NCI-H1930 (cell line): Measurements from ENCODE around the gene CFL2.
"Not testable (repeated sequence)": the region's sequence is repeated elsewhere in the genome, so short reads cannot be mapped to it uniquely, and the experiment has no call there.

Experiments used
- DNase-seq, 2 experiments: peaks; one replicate each; lab custom pipeline; 2025; lab: John Stamatoyannopoulos, UW

The CFL2 gene

GRCh38 chr14:34711796-34712712 lies 2.3 kb downstream of the CFL2 start:
- no peak for DNase-seq

DNA sequence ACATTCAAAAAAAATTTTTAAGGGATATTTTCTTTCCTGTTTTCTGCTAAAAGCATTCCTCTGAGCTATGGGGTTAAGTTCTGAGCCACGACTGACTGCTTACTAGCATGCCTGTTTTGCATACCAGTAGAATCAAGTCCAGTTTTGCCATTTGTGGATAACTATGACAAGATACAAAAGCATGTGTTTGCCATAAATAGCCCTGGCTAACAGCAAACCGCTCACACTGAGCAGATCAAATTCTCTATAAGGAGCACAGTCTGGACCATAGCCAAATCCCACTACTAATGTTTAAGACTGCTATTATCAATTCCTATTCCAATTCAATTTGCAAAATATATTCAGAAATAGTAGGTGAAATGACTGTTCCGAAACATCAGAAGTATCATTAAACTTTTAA lies 3.2 kb downstream of the CFL2 start:
- no peak for DNase-seq

DNA sequence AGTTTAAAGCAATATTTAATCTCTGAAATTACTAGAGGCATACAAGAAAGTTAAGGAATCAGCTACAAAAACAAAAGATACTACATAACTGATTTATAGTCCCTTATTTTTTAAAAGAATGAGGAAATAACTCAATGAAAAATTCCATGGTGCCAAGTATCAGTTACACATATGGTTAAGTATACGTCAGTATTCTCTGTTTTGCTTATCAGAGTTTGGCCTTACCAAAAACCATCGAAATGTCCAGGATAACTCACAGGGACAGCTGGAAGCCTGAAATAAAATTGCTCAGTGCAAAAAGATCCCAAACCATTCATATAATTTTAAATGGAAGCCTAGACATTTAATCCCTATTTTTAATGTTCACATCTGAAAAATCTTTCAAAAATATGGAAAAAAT lies 3.6 kb downstream of the CFL2 start:
- DNase-seq: no peak

GRCh38 chr14:34710006-34710405 lies 4.4 kb downstream of the CFL2 start:
- DNase-seq: no peak

DNA sequence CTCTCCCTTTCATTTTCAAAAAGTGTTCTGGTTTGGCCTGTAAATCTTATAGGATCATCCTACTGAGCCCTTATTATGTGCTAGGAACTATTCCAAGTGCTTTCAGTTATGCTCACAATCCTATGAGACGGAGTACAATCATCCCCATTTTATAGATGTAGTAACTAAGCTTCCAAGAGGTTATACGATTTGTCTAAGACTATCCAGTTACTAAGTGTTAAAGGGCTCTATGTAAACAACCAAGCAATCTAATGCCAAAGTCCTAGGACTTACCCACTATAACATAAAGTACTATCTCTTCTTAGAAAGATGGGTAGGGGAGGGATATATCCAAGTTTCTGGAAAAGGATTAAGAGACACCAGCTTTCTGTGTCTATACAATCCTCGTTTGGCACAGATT lies 6.7 kb downstream of the CFL2 start:
- DNase-seq: no peak

- DNase-seq: no peak
Measured at GRCh38 chr14:34701808-34702207, 12.6 kb downstream of the CFL2 start.

- peak in 1 of 2 experiments; percentile 54 for DNase-seq
Measured at GRCh38 chr14:34700622-34701130, 13.7 kb downstream of the CFL2 start.

DNA sequence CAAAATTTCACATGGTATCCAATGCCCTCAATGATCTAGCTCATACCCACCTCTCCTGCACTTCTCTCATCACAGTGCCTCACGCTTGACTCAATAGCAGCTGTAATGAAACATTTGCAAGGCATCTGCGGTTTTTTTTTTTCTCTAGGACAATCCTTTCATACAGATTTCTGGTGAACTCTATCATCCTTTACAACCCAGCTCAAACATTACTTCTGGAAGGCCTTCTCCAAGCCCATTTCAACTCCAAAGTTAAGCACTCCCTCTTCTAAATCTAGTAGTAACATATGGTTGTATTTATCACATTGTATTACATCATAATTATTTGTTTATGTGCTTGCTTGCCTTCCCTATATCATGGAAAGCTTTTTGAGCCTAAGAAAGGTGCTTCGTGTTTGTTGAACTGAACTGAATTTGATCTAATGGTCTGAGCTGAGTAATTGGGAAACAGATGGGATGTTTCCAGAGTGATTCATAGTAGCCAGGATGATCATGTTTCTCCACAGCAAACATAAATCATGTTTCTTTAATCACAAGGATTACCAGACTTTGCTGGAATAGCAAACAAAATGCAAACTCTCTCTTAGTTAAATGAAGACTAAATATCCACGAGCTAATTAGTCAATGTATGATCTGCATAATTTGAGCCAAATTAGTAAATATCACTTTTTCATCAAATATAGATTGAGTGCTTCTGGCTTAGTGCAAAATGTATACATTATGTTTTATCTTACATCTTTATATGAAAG lies 14.3 kb downstream of the CFL2 start:
- DNase-seq: peak; percentile 36 to 71

DNA sequence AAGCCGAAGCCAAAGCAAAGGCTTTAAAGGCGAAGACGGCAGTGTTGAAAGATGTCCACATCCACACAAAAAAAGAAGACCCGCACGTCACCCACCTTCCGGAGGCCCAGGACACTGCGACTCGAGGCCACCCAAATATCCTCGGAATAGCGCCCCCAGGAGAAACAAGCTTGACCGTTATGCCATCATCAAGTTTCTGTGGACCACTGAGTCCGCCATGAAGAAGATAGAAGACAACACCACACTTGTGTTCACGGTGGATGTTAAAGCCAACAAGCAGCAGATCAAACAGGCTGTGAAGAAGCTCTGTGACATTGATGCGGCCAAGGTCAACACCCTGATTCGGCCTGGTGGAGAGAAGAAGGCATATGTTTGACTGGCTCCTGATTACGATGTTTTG lies 20.2 kb downstream of the CFL2 start:
- DNase-seq: not testable (repeated sequence)

DNA sequence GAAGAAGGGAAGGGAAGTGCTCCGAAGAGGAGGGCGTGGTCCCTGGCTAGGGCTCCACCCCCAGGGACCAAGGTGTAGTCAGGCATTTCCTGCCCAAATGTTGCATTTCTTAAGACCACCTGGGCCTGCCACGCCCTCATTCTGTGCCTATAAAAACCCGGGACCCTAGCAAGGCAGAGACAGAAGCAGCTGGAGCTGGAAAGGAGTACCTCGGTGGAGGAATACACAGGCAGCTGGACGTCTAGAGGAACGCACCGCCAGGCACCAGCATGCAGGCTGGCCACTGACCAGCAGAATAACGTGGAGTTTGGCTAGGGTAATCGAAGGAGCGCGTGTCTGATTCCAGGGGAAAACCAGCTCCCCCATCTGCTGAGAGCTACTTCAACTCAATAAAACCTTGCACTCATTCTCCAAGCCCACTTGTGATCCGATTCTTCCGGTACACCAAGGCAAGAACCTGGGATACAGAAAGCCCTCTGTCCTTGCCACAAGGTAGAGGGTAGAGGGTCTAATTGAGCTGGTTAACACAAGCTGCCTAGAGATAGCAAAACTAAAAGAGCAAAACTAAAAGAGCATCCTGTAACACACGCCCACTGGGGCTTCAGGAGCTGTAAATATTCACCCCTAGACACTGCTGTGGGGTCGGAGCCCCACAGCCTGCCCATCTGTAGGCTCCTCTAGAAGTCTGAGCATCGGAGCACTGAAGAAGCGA lies 21.0 kb downstream of the CFL2 start:
- peak in 1 of 2 experiments; percentile 5 for DNase-seq

GRCh38 chr14:34692898-34693227 lies 21.5 kb downstream of the CFL2 start:
- DNase-seq: no peak

- DNase-seq: no peak
Measured at GRCh38 chr14:34692348-34692747, 22.0 kb downstream of the CFL2 start.

GRCh38 chr14:34691206-34691605 lies 23.2 kb downstream of the CFL2 start:
- no peak for DNase-seq

GRCh38 chr14:34688470-34689206 lies 25.8 kb downstream of the CFL2 start:
- no peak for DNase-seq

DNA sequence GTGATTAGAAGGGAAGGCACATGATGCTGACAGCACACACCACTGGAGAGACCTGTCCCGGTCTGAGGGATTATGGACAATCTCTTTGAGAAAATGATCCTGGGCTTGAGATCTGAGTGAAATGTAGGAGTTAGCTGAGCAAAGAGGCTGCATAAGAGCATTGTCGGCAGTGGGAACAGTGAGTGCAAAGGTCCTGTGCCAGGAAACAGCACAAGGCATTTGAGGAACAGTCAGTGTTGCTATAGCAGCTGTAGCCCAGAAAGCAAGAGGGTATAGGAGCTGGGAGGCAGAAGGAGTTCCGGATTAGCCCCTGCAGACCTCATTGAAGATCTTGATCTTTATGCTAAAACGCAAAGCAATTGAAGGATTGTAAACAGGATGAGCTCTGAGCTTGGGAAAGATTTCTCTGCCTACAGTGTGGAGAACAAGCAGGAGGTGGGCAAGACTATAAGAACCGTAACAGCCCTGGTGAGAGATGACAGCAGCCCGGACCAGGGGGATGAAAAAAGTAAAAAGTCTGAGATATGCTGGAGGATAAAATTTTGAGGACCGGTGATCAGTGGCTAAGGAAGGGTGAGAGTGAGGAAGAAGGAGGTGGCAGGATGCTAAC lies 28.5 kb downstream of the CFL2 start:
- DNase-seq: no peak

- DNase-seq: no peak
Measured at GRCh38 chr14:34684578-34684977, 29.8 kb downstream of the CFL2 start.

GRCh38 chr14:34682787-34683321 lies 31.5 kb downstream of the CFL2 start:
- DNase-seq: no peak

GRCh38 chr14:34680806-34681479 lies 33.5 kb downstream of the CFL2 start:
- no peak for DNase-seq

DNA sequence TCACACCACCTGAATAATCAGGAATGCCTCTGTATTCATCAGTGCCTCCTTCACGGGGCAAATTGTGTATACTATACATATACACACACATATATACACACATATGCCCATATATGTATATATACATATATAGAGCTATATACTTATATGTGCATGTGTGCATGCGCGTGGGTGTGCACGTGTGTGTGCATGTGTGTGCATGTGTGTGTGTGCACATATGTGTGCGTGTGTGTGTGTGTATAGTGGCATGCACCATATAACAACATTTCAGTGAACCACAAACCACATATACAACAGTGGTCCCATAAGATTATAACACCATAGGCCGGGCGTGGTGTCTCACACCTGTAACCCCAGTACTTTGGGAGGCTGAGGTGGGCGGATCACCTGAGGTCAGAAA lies 35.7 kb downstream of the CFL2 start:
- DNase-seq: no peak

DNA sequence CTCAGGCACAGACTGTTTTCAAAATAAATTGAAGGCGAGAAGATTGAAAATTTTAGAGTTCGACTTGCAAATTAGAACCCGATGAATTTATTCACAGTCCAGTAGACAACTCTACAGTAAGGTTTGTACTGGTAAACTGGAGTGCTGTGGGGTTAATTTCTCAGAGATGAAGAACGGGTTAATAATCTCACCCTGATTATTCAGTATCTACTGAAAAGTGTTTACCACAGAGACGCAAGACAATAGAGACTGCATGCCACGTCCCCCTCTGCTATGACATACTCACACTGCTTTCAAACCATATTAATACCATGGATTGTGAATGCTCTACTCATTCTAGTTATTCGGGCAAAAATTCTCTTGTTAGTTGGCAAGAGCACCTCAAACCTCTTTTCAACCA lies 36.1 kb downstream of the CFL2 start:
- no peak for DNase-seq
